PC-3 (cell line): ENCODE results near the gene RAI2.

Source experiments
- CTCF ChIP-seq: fragments of 300-600 bp; sonication (generic); conservative IDR thresholded peaks from 2 replicates; pipeline ENCODE4 v1.5.1; 2017; ENCODE audit warnings: antibody characterized with exemption, low read depth, mild to moderate bottlenecking, low read length
- EZH2 ChIP-seq: fragments of 300-600 bp; sonication (generic); IDR thresholded peaks from one replicate; pipeline ENCODE4 v1.6.1; 2017; ENCODE audit warnings: antibody characterized with exemption, mild to moderate bottlenecking, low read length; ENCODE audit not compliant: unreplicated experiment
- EZH2phosphoT487 ChIP-seq: fragments of 300-600 bp; sonication (generic); IDR thresholded peaks from 2 replicates; pipeline ENCODE4 v1.6.1; 2018; ENCODE audit warnings: mild to moderate bottlenecking, antibody characterized with exemption, low read length, borderline replicate concordance

DNA sequence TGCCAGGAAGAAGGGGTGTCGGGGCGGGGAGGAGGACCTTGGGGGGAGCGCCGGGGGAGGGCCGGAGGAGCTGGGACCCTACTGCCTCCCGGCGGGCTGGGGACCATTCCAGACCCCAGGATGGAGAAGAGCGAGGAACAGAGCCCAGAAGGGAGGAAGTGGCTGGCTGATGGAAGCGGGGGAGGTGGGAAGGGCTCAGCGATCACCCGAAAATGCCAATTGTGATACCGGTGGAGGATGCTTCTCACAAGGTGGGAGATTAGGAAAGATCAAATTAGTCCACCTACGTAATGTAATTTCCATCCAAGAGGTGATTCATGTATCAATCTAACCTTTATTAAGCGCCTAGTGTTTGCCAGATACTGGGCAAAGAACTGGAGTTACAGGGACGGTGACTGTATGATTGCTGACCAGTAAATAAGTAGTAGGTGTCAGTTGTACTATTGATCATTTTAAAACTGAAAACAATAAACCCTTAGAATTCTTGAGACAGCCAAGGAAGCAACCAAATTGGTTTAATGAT, 452 bp upstream of the RAI2 start:
- TF ChIP-seq CTCF (no peak), EZH2phosphoT487 (no peak), EZH2 (no peak)
